H1 (cell line): ENCODE measurements around the gene CPZ. TPM values are rescaled to one million over a fixed set of nuclear protein-coding genes. Genes with fewer than 3 reads are reported as not detected.

Experiments used
- BCL11A ChIP-seq, 2 experiments: IDR thresholded peaks; one replicate each; pipeline ENCODE4 v1.6.1; 2011; ENCODE audit warnings: low read depth in 2 of 2, low read length in 2 of 2, mild to moderate bottlenecking in 2 of 2
- EP300 ChIP-seq, 2 experiments: IDR thresholded peaks; 1 replicate in 1 of 2; 2 replicates in 1 of 2; pipeline ENCODE4 v1.6.1; 2011 to 2012; ENCODE audit warnings: low read depth in 2 of 2, low read length in 2 of 2, mild to moderate bottlenecking in 2 of 2, borderline replicate concordance in 1 of 2, inconsistent platforms in 1 of 2, moderate library complexity in 1 of 2
- HDAC2 ChIP-seq, 2 experiments: fragments of 300-600 bp in 1 of 2; sonication (generic) in 1 of 2; IDR thresholded peaks; 2 replicates each; pipeline ENCODE4 v1.6.1; 2011 to 2012; ENCODE audit warnings: low read depth in 2 of 2, low read length in 2 of 2, mild to moderate bottlenecking in 2 of 2, moderate library complexity in 2 of 2, borderline replicate concordance in 1 of 2, inconsistent platforms in 1 of 2
- SP2 ChIP-seq: IDR thresholded peaks from 2 replicates; pipeline ENCODE4 v1.6.1; 2012; ENCODE audit warnings: mild to moderate bottlenecking, low read length, inconsistent platforms
- polyA plus RNA-seq, 7 experiments: library from polyadenylated mRNA; depleted of rRNA in 3 of 7; stranded (reverse) in 5 of 7; unstranded in 2 of 7; fragments of >200 nt in 5 of 7; fragments of 200-250 nt in 2 of 7; gene quantifications; 1 replicate in 5 of 7; 2 replicates in 1 of 7; 4 replicates in 1 of 7; pipeline versions ENCODE4 v1.2.1 to v1.2.3, GENCODE V29; 2011 to 2013; ENCODE audit warnings: missing spikeins in 2 of 7, mixed read lengths in 2 of 7
- total RNA-seq: library from RNA; stranded (reverse); fragmentation: NEBNext Ultra II Directional; extraction: Animal tissue kit (Norgen Biotek cat#: 25700); gene quantifications from 2 replicates; pipeline ENCODE4 v1.2.1, GENCODE V29; 2021

CPZ gene
- total and polyA plus RNA-seq, 2 of the 8 experiments (the other 6 are each of a cell fraction or from before 2014, with no cell fraction given), result 28.8 to 40.7 TPM

- TF ChIP-seq BCL11A (IDR thresholded peaks at IDR 0.05; ENCODE audit: low read depth in 2 of 2, low read length in 2 of 2) (no peak), HDAC2 (IDR thresholded peaks at IDR 0.05; ENCODE audit: borderline replicate concordance in 1 of 2, low read depth in 2 of 2, low read length in 2 of 2) (no peak), EP300 (IDR thresholded peaks at IDR 0.05; ENCODE audit: borderline replicate concordance in 1 of 2, low read depth in 2 of 2, low read length in 2 of 2) (no peak), SP2 (no peak)
These were observed 51.4 kb downstream of the CPZ start (continued) for GRCh38 chr4:8643986-8644385.
